HG03558 (cell line): ENCODE results near the gene MBTPS2.
A peak's percentile ranks its signal among the peaks of the same experiment; 100 is the strongest.
"Not testable (repeated sequence)": the region's sequence is repeated elsewhere in the genome, so short reads cannot be mapped to it uniquely, and the experiment has no call there.

Experiments used
- ATAC-seq: cut with Tn5 transposase; IDR thresholded peaks from one replicate; pipeline ENCODE4 v1.9.1; 2021; ENCODE audit warnings: moderate number of reproducible peaks; ENCODE audit not compliant: unreplicated experiment; ENCODE audit errors: extremely low read depth

The MBTPS2 gene

DNA sequence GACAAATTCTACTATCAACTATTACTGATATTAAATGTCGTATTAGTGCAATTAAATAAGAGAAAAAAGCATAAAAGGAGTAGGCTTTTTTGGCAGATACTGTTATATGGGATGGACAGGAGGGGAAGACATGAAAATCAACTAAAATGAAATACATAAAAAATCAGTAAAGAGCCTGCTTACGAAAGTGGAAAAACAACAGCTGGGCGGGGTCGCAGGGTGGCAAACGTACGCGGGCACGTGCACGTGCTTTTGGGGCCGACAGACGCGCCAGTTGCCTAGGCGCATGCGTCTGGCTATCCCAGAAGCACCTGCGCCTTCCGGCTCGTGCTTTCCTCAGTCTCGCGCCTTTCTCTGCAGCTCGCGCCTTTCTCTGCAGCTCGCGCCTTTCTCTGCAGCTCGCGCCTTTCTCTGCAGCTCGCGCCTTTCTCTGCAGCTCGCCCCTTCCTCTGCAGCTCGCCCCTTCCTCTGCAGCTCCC lies 16.6 kb downstream of the MBTPS2 start, which contains the start of gene YY2:
Gene YY2, plus strand, starts transcription at position 51 of the 479 bp plus-strand sequence. CDS start 498 bp downstream, outside the sequence.
- ATAC-seq: no peak

DNA sequence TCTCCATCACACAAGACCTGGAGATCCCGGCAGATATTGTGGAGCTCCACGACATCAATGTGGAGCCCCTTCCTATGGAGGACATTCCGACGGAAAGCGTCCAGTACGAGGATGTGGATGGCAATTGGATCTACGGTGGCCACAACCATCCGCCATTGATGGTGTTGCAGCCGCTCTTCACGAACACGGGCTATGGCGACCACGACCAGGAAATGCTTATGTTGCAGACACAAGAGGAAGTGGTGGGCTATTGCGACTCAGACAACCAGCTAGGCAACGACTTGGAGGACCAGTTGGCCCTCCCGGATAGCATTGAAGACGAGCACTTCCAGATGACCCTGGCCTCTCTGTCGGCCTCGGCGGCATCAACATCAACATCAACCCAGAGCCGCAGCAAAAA lies 17.1 kb downstream of the MBTPS2 start:
- ATAC-seq: no peak

DNA sequence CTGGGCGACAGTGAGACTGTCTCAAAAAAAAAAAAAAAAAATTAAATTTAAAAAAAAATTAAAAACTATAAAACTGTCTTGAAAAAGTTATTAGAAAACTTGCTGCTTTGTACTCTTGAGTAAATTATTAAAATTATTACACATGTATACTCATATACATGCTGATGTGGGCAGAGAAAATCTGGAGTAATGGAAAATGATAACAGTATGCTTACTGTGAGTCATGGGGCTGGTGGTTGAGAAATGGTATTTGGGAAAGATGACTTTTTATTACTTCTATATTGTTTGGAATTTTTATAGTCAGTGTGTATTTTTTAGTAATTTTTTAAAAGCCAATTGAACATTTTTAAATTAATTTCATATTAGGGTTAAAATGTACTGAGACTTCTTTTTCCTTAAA lies 23.8 kb downstream of the MBTPS2 start:
- ATAC-seq: no peak

DNA sequence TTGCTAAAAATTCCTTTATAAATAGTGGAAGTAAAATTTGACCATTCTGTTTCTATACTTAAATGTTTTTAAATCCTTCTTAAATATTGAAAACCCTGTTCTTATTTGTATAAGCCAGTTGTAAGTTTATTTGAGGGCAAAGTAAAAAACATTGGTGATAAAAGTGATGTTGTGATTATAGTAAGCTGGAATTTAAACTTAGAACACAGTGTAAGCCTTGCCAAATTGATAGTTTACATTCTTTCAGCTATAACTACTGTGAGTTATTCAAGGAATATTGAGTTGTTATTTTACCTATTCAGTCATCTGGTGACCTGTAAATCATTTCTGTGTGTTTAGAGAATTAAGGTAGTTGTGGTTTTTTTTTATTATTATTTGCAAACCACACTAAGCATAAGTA lies 26.0 kb downstream of the MBTPS2 start:
- ATAC-seq: no peak

DNA sequence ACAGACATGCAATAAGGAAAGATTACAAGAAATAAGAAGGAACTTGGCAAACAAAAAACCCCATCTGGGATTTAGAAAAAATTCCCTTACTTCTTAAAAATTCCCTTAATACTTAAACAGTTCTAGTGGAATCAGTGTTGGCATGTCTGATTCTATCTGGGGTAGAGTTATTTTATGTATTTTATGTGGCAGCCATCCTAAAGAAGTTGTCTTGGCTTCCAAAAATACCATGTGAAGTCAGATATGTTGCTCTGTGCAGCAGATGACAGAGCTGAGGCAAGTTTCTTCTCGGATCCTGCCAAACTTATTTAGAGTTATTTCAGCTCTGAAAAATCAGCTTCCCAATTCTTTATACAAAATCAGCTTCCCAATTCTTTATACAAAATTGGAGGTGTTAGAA lies 31.1 kb downstream of the MBTPS2 start:
- ATAC-seq: no peak

DNA sequence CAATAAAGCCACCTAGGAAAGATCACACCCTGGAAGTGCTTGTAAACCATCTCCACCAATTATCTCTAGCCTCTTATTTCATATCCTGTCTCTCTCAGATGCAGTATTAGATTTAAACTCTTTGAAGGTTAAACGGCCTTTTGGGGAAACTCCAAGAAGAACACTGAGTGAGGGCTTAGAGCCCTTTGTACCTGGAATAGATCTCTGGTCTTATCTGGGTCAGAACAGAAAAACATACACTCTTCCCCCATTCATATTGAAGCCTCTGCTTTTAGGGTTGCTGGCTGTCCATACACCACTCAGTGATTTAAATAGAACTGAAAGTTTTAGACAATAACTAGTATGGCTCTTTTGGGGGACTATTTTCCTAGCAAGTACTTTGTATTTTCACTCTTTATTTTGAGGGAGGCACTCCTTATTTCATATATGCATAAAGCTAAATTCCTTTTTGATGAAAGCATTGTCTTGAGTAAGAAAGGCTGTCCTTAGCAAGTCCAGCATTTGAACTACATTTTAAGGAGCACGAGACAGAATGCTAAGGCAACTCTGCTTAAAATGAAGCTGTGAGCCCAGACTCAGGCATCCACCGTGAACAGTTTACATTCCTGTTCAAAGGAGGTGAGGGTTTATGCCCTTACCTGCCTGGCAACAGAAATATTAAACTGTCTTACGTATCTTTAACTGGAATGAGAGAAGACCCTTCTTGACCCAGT lies 33.8 kb downstream of the MBTPS2 start:
- ATAC-seq: no peak

DNA sequence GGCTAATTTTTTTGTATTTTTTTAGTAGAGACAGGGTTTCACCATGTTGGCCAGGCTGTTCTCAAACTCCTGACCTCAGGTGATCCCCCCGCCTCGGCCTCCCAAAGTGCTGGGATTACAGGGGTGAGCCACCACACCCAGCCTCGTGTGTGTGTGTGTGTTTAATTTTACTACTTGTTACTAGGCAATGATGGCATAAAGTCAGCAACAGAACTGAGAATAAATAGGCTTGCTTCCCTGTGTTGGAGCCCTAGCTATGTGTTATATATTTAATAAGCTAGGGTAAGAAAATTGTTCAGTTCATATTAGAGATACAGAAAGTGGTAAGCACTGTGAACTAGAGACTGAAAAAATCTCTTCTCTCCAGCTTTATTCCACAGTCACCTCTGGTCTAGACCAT lies 34.8 kb downstream of the MBTPS2 start:
- not testable (repeated sequence) for ATAC-seq

DNA sequence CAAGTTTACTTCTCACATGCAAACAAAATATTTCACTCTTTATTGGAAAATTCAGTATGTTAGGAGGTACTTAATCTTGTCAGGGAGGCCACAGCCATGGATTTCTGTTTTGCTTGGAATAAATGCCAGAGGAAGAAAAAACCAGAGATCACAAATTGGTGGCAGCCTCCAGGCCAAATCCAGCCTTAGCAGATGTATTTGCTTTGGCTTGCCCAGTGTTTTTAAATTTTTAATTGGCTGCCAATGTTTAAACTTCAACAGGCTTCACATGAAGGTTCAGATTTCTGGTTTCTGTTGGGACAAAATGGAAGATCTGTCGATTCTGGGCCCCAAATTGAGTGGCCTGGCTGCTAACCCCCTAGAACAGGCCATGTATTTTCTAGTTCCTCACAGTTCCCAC lies 35.6 kb downstream of the MBTPS2 start:
- no peak for ATAC-seq

DNA sequence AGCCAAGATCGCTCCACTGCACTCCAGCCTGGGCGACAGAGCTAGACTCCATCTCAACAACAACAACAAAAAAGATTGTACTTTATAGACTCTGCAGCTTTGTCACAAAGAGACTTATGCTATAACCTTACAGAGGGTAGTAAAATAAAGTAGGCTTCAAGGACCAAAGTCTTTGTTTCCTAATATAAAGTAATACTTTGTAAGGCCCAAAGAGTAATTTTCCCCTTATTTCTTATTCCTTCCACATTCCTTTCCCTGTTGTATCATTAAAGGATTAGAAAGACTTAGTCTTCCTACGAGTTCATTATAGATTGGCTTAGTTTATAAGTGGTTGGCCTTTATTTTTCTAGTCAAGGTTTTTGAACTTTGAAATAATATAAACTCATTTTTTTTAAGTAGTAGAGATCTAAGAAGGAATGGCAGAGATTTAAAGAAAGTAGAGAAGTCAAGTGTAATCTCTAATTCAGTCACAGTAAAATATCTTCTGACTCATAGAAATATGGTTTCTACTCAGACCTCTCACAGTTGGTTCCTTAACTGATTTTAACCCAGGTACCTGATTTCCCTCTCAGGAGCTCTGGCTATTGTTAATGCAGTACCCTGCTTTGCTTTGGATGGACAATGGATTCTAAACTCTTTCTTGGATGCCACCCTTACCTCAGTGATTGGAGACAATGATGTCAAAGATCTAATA lies 42.6 kb downstream of the MBTPS2 start:
- ATAC-seq: no peak

DNA sequence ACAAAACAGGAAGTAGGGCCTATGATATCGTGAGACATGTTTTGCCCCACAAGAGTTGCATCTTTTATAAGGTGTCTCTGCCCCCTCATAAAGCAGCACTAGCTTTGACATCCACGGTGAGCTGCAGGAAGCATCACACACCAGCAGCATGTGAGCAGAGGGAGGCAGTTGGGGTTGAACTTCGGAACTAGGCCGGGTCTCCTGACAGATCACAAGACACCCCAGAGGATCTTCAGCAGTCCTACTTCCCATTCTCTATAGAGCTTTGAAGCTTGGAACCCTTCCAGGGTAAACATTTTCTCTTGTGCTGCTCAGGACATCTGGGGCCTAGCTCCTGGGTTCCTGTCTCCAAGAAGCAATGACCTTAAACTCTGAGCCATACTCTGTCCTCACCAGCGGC lies 43.8 kb downstream of the MBTPS2 start:
- ATAC-seq: no peak

DNA sequence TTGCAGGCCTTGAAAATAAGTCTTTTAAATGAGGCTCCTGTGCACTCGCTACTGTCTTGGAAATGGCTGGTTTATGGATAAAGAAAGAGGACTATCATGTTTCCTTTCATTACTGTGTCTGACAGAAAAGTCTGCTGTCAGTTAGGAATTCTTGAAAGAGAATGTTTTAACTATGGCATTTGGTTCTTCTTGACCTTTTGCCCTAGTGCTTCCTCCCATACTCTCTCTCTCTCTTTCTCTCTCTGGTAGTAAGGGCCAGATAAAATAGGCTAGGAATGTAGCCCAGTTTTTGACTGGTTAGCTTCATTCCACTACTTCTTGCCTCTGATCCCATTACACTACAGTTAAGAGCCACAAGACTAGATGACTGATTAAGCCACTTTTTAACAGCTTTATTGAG lies 46.2 kb downstream of the MBTPS2 start:
- ATAC-seq: no peak

DNA sequence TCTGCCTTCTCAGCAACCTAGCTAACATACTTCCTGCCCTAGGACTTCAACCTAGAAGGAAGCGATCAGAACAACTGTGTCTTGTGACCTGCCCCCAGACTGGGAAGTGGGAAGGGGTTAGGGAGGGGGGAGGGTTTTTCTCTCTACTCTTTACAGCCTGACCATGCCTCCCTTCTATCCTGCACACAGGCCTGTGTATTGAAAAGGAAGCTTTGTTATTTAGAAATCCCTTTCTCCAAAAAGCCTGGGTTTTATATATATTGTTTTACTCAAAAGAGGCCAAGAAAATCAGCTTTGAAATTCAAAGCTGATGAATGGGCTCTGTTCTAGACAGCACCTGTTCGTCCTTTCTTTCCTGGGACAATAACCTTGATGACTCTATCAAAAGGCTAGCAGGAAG lies 65.9 kb downstream of the MBTPS2 start:
- ATAC-seq: no peak

DNA sequence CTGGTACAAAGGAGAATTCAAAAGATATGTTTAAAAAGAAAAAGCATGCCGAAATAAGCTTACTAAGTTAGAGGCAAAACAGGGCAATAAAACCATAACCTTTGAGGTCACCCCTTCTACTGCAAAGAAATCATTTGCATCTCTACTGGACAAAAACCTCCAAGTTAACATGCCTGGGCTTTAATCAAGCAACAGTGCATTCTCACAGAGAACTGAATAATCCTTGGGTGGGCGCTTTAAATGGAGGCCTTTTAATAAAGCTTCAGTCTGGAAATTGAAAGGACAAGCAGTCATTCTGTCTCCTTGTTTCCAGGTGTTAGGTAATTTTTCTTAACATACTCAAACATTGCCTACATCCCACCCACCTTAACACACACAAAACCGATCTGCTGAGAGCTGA lies 66.5 kb downstream of the MBTPS2 start:
- no peak for ATAC-seq

DNA sequence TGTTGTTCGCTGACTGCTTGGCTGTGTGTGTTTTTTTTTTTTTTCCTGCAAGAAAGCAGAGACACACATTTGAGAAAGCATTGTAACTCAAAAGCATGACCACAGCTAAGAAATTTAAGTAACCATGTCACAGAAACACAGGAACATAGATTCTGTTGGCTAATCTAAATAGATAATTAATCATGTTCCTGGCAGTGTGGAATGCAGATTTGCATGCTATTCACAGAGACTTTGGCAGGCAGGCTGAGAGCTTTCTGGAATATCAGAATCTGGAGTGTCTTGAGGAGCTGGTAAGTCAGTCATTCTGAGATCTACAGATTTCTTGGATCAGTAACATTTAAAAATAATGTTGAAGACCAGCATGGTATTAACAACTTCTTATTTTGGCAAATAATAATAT lies 67.8 kb downstream of the MBTPS2 start:
- no peak for ATAC-seq

DNA sequence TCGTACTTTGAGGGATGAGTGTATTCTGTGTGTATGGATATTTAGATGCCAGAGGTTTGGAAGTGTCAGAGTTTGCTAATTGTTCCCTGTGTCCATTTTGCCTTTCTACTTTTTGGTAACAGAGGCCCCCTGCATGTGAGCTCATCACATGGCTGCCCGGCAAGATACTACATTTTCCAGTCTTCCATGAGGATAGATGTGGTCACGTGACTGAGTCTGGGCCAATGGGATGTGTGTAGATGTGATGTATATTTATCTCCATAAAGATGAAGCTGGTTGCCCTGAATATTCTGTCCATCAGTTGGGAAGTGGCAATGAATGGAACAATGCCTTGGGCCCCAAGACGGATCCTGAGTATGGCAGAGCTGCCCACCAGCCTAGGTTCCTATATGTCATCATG lies 72.1 kb downstream of the MBTPS2 start:
- no peak for ATAC-seq

DNA sequence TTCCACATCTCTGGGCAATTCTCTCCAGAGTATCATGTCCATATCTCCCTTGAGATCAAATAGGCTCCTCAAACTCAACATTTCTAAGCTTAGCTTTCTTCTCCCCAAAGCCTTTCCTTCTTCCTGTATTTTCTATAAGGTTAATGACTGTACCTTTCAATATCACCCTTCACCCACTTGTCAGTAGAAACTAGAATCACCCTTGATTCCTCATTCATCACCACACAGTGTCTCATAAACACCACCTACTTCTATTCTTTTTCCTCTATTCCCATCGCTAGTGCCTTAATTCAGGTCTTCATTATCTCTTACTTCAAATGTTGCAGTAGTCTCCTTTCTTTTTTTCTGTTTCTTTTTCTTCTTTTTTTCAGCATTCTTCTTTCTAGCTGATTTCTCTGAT lies 72.8 kb downstream of the MBTPS2 start:
- no peak for ATAC-seq

DNA sequence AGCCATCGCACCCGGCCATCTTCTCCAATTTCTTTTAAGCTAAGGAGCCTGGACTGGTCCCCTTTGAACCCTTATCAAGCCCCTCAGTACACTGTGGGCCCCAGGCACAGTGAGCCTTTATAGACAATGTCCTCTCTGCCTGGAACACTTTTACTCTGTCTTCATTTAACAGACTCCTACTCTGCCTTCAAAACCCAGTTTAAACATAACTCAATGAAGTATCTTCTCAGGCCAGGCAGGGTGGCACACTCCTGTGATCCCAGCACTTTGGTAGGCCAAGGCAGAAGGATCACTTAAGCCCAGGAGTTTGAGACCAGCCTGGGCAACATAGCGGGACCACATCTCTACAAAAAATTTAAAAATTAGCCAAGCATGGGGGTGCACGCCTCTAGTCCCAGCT lies 73.6 kb downstream of the MBTPS2 start:
- no peak for ATAC-seq

DNA sequence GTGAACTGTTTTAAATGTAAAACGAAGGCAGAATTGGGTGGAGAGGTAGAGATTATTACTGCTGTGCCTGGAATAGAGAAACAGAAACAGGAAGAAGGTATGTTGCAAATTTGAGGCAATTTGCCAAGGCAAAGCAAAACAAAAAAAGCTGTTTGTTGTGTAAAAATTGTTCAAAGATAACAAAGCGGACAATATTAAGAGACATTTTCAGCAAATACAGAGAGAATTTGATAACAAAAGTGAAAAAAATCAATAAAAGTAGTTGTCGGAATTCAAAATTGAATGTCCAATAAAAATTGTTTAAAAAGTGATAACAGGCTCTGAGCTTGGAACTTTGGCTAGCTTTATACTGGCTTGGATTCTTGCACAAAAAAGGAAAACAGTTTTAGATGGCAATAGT lies 86.7 kb downstream of the MBTPS2 start:
- ATAC-seq: no peak

DNA sequence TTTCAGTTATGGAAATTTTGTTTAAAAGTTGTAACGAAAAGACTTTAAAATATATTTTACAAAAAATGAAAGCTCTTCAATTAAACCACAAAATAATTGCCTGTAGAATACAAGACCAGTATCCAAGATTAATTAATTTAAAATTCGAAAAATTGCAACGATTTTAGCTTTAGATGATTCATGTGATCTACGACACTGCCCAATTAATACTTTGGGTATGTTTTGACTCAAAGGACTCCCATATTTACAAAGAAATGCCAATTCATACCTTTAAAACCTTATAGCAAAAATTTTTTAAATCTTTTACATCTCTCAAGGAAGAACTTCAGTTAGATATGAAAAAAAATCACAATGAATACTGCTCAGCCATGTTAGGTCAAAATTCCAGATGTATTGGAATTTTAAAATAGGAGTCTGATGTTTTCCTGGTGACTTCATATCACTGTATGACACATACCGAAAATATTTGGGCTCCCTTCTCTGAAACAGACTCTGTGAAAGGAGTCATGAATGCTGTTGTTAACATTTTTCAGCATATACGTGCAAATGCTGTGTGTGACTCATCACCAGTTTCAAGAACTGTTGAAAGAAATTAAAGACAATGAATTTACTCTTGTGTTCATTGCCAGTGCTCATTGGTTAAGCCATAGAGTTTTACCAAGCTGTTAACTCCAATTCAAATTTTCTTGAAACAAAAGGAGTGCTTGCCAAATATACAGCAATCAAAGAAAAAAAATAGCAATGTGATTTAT lies 87.3 kb downstream of the MBTPS2 start:
- ATAC-seq: peak; percentile 53

DNA sequence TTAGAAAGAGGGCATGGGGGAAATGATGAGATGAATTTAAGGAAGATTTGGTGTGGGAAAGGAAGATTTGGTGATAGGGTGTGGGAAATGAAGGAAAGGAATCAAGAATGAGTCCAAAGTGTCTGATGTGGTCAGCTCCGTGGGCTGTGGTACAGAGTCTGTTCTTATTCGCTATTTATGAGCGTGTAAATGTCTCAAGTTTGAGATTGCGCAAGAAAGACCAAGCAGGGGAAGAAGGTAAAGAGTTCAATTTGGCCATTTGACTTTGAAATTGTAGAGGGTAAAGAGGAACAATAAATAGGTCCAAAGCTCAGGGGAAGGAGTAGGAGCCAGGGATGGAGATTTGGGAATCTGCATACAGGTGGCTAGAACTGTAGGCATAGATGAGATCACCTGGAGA lies 89.8 kb downstream of the MBTPS2 start:
- ATAC-seq: no peak

DNA sequence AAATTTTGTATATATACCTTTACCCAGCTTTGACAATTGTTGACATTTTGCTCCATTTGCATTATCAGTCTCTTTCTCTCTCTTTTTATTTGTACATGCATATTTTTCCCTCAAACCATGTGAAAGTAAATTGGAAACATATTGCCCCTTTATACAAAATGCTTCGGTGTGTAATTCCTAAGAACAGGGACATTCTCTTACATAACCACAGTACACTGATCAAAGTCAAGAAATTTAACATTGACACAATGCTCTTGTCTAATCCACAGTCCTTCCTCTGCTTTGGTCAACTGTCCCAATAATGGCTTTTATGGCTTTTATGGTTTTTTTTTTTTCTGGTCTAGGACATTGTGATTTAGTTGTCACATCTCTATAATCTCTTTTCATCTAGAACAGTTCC lies 91.6 kb downstream of the MBTPS2 start:
- ATAC-seq: no peak
